GM06990 (cell line): ENCODE measurements around the gene GSTM4.
A peak's percentile ranks its signal among the peaks of the same experiment; 100 is the strongest.

Experiments
- DNase-seq: peaks from one replicate; pipeline ENCODE4 v3.0.0-alpha.2; 2011; ENCODE audit not compliant: insufficient read length; ENCODE audit errors: extremely low read depth
- H3K27me3 ChIP-seq: replicated peaks from 2 replicates; pipeline ENCODE4 v1.6.0; 2011; ENCODE audit warnings: low read length; ENCODE audit not compliant: control insufficient read depth, insufficient read depth
- H3K36me3 ChIP-seq: 2 replicates; pipeline ENCODE4 v1.5.1; 2011; ENCODE audit warnings: low read length; ENCODE audit not compliant: control insufficient read depth, insufficient read depth
- H3K4me3 ChIP-seq: replicated peaks from 2 replicates; pipeline ENCODE4 v1.5.1; 2011; ENCODE audit warnings: low read depth, mild to moderate bottlenecking, control low read depth, low read length
- CTCF ChIP-seq: IDR thresholded peaks from 2 replicates; pipeline ENCODE4 v1.5.1; 2011; ENCODE audit warnings: low read length, control low read depth, mild to moderate bottlenecking, inconsistent platforms; ENCODE audit not compliant: insufficient read depth, poor library complexity, severe bottlenecking

GSTM4 gene

GRCh38 chr1:109655615-109656519 is at the start of gene GSTM4:
Gene GSTM4, plus strand, starts transcription at chr1:109656099. Its CDS starts 291 bp downstream, at chr1:109656390.
- peak; percentile 86 for DNase-seq
- Histone ChIP-seq H3K36me3 (no peaks in the 10 kb centered on the region; the same call in 1 of the 2 replicates), H3K27me3 (no peaks in the 10 kb centered on the region), H3K4me3 (peak within 1 kb of the TSS; percentile 74)
- TF ChIP-seq CTCF, result no peak

DNA sequence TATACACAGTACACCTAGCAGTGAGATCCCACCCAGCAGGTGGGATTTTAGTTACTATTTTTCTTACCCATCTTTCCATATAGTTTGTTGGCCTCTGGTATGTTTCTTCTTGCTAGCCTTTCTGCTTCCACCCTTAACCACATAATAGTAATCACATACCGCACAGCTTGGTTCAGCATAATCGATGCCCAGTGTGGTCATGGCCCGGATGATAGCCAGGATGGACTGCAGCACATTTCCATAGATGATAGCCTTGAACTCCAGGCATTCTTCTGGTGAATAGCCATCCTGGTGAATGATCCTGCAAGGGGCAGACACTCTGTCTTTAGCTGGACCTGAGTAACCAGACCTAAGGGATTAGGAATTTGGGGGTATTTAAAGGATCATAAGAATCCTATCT is 46.0 kb upstream of the GSTM4 start:
- no peaks in the 10 kb centered on the region for H3K27me3 ChIP-seq
- TF ChIP-seq CTCF, result no peak
- no peak overlapping the region for H3K4me3 ChIP-seq
- DNase-seq, result no peak
- no peaks in the 10 kb centered on the region for H3K36me3 ChIP-seq

DNA sequence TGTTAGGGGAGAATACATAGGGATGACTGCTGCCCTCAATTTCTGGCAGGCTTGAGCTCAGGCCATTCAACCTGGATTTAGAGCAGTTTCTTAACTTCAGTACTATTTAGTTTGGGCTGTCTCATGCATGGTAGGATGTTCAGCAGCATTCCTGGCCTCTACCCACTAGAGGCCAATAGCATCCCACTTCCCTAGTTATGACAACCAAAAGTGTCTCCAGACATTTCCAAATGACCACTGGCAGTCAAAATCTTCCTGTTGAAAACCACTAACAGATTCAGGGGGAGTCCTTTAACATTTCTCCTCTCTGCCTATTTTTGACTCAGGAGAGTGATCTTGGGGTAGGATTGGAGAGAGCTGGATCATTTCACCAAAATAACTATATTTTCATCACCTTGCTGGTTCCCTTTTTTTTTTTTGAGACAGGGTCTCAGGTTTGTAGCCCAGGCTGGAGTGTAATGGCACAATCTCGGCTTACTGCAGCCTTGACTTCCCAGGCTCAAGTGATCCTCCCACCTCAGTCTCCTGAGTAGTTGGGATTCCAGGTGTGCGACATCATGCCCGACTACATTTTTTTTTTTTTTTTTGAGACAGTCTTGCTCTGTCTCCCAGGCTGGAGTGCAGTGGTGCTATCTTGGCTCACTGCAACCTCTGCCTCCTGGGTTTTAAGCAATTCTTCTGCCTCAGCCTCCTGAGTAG is 45.1 kb upstream of the GSTM4 start:
- Histone ChIP-seq H3K36me3 (no peaks in the 10 kb centered on the region), H3K27me3 (no peaks in the 10 kb centered on the region), H3K4me3 (no peak overlapping the region)
- no peak for DNase-seq
- no peak for TF ChIP-seq CTCF

- Histone ChIP-seq H3K36me3 (no peaks in the 10 kb centered on the region), H3K4me3 (no peak overlapping the region), H3K27me3 (no peaks in the 10 kb centered on the region)
- TF ChIP-seq CTCF, result no peak
- no peak for DNase-seq
Observed at GRCh38 chr1:109611308-109611990, 44.5 kb upstream of the GSTM4 start.

- Histone ChIP-seq H3K36me3 (no peaks in the 10 kb centered on the region), H3K4me3 (no peak overlapping the region), H3K27me3 (no peaks in the 10 kb centered on the region)
- no peak for DNase-seq
- no peak for TF ChIP-seq CTCF
Observed at GRCh38 chr1:109613361-109614147, 42.3 kb upstream of the GSTM4 start.
